Dermis blood vessel endothelial cell (primary cell): ENCODE data around the gene PLK2. TPM values are rescaled to one million over a fixed set of nuclear protein-coding genes. Genes with fewer than 3 reads are reported as not detected.

Experiments
- DNase-seq: peaks from one replicate; pipeline ENCODE4 v3.0.0; 2010
- total RNA-seq: library from RNA; depleted of rRNA; stranded (reverse); fragments of >200 nt; gene quantifications from 2 replicates; pipeline ENCODE4 v1.2.3, GENCODE V29; 2014

The PLK2 gene
- total RNA-seq, 1 donor from 2014 or later: 601 TPM

DNA sequence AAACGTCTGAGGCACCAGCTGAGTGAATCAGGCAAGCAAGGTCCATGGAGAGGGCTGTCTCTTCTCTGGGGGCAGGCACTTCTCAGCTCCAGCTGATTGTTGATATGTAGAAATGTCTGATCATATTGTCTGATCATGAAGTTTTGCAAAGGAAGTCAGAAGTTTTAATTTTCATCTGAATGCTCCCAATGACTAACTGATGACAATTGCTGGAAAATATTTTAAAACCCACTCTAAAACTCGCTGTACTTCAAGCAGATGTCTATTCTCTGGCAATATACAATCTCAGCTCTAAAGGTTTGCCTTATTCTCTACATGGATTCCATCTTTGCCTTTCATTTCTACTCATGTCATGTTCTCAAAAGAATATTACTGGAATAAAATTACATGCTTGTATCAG, 12.7 kb downstream of the PLK2 start:
- no peak for DNase-seq

- no peak for DNase-seq
Measured at GRCh38 chr5:58446024-58446423, 13.9 kb downstream of the PLK2 start.

GRCh38 chr5:58444805-58445204, 15.1 kb downstream of the PLK2 start:
- DNase-seq: no peak

DNA sequence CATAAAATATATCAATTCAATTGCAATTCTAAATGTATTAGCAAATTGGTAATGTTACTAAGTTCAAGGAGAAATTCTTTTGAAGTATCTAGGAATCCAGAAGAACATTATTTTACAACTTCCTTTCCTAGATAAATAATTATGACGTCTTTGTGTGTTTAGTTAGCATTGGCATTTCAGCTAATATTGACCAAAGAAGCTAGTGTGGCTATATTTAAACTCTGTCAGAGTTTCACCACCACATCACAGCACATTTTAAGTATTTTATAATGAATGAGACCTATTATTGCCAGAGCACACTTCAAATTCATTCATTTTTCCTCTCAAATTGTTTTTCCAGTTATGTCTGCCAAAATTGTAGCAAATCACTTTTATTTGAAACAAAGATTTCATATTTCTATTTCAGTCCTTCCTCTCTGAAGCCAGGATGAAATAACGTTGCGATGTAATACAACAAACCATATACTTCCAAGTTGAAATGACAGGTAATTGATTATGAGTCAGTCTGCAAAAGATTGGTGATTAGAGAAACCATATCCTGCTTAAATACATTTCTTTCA, 18.9 kb downstream of the PLK2 start:
- no peak for DNase-seq

- DNase-seq: no peak
Measured at GRCh38 chr5:58439094-58439644, 20.7 kb downstream of the PLK2 start.

DNA sequence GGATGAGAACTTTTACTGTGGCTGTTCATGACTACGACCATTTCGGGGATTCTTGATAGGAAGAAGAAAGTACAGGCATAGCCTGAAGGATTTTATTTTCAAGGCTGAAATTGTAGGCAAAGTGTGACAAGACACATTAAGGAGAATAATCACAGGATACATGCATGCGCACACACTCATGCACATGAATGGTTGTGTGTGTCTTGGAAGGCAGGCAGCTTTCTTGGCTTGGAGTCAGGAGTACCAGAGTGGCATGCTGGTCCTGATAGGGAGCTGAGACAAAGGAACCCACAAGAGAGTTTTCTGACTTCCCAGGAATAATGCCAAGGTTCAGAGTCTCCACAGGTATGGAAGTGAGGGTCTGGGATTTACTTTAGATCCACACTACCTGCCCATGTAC, 22.2 kb downstream of the PLK2 start:
- no peak for DNase-seq

GRCh38 chr5:58431832-58432231, 28.1 kb downstream of the PLK2 start:
- no peak for DNase-seq

- no peak for DNase-seq
Measured at GRCh38 chr5:58412932-58413331, 47.0 kb downstream of the PLK2 start.

GRCh38 chr5:58412081-58412480, 47.8 kb downstream of the PLK2 start:
- DNase-seq: no peak

GRCh38 chr5:58411372-58411771, 48.5 kb downstream of the PLK2 start:
- no peak for DNase-seq

- DNase-seq: peak; percentile 89
Measured at GRCh38 chr5:58410441-58410840, 49.4 kb downstream of the PLK2 start.

- DNase-seq: no peak
Measured at GRCh38 chr5:58407042-58407719, 52.7 kb downstream of the PLK2 start.

DNA sequence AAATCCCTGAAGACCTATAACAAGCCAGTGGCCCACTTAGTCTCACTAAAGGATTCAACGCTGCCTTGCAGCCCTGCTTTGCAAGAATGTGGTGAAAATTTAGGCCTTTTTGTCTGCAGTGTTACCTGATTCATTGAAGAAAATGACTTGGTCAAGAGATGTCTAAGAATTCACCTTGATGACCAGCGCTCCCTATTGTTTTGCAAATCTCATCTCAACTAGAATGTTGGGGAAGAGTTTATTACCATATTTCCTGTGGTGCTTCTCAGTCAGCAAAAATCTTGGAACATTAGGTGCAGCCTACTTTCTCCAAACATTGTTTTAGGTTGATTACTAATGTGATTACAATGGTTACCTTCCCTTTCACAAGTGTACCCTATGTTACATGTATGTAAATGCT, 53.5 kb downstream of the PLK2 start:
- DNase-seq: no peak

GRCh38 chr5:58405175-58405574, 54.7 kb downstream of the PLK2 start:
- DNase-seq: no peak

DNA sequence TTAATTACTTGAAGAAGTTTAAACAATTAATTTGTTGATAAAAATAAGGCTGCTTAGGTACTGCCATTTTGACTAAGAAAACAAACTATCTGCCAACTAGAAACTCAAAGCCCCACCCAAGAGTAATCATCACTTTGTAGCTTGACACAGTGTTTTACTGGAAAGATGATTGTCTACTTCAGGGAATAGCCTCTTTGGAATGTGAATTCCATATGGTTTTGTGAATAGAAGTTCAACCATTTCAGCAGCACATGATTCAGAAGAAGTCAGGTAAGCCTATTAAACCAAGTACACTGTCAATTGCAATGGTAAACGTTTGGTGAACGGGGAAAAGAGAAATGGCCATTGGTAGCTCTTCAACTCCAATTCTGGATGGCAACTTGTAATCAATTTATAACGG, 55.2 kb downstream of the PLK2 start:
- DNase-seq: no peak

Other genes with a start within 250 kb of the PLK2 start
- gene GAPT, start 31.3 kb upstream of the PLK2 start, total RNA-seq: not detected in 2 replicates
- gene RAB3C, start 123.0 kb upstream of the PLK2 start, total RNA-seq: 0.17 and 1.9 TPM in 2 replicates